Measurements from ENCODE around the gene HOXC11.

HOXC11 gene

GRCh38 chr12:54000116-54001114 is 27.5 kb downstream of the HOXC11 start, which contains the start of gene HOXC9:
Gene HOXC9, plus strand, starts transcription at chr12:54000161. Its CDS starts 28 bp downstream, at chr12:54000189.
- no peak for DNase-seq

- DNase-seq = no peak
Observed at GRCh38 chr12:54001283-54002187, 28.6 kb downstream of the HOXC11 start.

DNA sequence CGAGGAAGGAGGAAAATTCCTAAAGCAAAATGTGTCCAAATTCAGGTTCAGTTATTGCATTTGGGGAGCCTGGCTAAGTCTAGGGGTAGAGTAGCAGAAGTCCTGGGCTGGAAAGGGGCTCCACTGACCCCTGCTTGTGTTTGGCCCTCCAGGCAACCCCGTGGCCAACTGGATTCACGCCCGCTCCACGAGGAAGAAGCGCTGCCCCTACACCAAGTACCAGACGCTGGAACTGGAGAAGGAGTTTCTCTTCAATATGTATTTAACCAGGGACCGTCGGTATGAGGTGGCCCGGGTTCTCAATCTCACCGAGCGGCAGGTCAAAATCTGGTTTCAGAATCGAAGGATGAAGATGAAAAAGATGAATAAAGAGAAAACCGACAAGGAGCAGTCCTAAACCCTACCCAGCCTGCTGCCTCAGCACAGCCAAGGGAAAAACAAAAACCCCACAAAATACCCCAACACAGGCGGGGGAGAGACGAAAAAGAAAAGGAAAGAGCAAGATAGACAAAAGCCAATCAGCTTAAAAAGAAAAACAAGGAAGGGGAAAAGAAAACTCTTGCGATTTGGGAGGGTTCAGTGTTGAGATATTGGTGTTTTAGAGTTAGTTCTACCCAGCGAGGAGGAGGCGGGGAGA is 29.5 kb downstream of the HOXC11 start:
- no peak for DNase-seq

DNA sequence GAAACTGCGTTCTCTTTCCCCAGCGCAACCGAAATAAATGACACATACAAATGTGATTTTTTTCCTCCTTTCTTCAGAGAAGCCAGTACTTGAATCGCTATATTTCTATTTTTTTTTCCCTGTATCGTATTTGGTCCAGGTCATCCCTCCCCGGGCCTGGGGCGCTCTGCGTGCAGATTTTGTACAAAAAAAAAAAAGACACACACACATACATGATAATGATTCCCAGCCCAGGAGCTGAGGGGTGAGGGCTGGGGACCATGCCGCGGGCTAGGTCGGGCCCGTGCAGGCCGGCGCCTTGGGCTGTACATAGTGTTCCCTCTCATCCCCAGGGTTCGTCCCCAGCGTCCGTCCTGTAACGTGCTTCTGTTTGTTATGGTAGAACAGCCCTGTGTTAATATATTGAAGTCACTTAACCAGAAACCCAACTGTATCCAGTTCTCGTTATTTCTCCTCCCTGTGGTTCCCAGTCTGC is 30.0 kb downstream of the HOXC11 start:
- no peak for DNase-seq

DNA sequence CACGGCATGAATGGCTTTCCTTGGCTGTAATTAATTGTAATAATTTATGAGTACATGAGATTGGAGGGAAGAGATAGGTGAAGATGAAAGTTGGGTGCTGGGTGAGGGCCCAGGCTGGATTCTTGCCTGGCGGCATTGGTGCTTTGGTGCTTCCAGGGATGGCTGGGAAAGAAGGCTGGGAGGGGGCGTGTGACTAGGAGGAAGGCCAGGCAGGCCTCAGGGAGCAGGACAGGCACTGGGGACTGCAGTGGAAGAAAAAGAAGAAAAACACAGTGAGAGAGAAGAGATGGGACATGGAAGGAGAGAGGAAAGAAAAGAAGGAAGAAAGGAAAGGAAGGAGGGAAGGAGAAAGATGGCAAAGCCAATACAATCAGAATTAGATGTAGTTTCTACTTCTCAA is 30.7 kb downstream of the HOXC11 start:
- no peak for DNase-seq

- DNase-seq = no peak
Observed at GRCh38 chr12:54004063-54004840, 31.3 kb downstream of the HOXC11 start.

DNA sequence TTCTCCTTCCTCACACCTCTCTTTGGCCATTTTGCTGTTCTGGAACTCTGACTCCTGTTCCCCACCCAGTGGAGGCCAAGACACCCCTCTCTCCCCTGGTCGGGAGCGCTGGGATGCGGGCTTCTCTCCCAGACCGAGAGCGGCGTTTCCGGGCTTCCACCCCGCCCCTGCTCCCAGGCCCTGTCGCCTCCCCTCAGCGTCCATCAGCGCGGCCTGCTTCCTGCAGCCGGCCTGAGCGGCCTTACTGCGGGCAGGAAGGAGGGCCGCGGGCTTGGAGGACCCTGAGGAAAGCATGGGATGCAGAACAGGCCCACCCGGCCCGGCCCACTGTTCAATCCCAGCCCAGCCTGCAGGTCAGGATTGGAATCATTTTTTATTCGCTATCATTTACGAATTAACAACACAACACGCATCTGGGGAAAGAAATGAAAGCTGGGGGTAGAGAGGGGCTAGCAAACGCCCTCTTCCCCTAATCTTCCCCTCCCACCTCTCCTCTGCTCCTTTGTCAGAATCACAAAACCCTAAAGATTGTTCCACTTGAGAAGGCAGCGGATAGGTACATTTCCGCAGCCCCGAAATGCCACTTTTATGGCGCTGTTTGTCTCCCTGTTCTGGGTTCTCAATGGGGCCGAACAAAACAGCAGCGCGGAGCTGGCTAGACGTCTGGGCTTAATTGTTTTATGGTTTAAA is 32.1 kb downstream of the HOXC11 start:
- no peak for DNase-seq

DNA sequence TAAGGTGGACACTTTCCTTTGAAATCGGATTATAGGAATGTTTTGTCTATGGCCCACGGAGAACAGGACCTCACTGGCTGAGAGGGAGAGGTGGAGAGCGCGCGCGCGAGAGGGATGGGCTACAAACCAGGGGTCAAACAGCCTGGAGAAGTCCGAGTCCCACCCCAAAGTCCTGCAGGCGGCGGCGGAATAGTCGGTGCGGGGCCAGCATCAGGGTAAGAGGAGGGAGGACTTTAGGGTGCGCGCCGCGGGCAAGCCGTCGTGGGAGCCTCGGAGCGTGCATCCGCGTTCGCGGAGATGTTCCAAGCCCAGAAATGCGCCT is 32.6 kb downstream of the HOXC11 start:
- DNase-seq = no peak

- peak; percentile 91 to 92 for DNase-seq
Observed at GRCh38 chr12:54005853-54006558, 33.1 kb downstream of the HOXC11 start.

DNA sequence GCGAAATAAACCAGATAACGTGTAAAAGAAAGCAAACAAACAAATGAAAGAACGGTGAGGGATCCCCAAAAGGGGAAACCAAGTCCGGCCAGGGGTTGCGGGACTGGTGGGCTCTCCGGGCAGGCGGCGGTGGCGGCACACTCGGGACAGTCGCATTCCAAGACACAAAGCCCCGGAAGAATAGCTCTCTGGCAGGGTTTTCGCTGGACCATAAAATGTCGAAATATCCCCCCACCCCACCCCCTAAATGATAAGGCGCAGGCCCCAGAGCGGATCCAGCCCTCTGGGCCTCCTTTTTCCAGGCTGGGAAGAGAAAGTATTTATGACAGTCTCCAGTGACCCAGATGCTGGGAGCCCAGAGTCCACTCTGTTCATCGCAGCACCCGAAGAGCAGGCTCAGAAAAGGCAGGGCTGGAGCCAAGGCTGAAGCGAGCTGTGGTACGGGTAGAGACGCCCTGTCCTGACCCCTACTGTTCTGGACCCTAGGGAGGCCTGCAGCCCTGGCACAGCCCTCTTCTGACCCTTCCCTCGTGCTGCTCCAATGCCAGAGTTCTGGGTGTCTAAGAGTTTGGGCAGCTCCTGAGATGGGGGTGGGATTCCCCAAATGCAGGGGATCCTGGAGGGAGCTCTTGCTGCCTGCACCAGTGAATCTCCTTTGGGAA is 33.8 kb downstream of the HOXC11 start:
- no peak for DNase-seq

- no peak for DNase-seq
Observed at GRCh38 chr12:54007538-54008259, 34.8 kb downstream of the HOXC11 start.

DNA sequence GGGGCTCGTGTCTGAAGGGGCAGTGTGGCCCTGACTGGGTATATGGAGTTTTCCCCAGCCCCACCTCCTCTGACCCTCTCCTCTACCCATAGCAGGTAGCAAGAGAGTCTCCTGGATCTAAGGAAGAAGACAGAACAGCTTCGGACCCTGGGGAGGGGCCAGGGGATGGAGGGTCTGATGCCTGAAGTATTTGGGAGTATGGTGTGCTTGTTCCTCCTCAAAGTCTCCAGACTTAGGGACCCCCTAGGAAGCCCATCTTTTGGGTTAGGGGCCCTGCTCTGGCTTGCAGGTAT is 35.3 kb downstream of the HOXC11 start:
- DNase-seq = no peak

DNA sequence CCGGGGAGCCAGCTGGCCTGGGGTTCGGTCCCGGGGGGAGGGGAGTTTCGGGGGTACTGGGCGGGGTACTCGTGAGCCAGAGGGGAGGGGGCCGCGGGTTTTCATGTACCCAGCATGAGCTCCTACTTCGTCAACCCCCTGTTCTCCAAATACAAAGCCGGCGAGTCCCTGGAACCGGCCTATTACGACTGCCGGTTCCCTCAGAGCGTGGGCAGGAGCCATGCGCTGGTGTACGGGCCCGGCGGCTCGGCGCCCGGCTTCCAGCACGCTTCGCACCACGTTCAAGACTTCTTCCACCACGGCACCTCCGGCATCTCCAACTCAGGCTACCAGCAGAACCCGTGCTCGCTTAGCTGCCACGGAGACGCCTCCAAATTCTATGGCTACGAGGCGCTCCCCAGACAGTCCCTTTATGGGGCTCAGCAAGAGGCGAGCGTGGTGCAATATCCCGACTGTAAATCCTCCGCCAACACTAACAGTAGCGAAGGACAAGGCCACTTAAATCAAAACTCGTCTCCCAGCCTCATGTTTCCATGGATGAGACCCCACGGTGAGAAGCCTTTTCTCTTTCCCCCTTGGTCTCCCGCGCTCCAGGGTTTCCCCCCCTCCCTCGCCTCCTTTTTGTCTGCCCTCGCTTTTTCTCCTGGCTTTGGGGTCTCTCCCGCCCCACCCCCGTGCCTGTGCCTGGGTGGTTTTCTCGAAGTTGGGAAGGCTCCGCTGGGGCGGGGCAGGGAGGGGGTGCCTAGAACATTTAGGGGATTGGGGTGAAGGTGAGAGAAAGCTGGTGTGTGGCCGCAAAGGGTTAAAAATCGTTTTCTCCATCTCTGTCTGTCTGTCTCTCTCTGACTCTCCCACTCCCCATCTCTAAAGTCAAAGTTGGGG is 36.5 kb downstream of the HOXC11 start:
- no peak for DNase-seq

GRCh38 chr12:54010053-54010971 is 37.4 kb downstream of the HOXC11 start:
- DNase-seq = no peak

GRCh38 chr12:54010972-54011664 is 38.2 kb downstream of the HOXC11 start:
- DNase-seq = no peak

GRCh38 chr12:54011665-54012532 is 39.0 kb downstream of the HOXC11 start:
- DNase-seq = no peak
